HG02623 (cell line): ENCODE results near the gene FER.
"Not testable (repeated sequence)": the region's sequence is repeated elsewhere in the genome, so short reads cannot be mapped to it uniquely, and the experiment has no call there.

Source experiments
- ATAC-seq: cut with Tn5 transposase; IDR thresholded peaks from one replicate; pipeline ENCODE4 v1.9.1; 2021; ENCODE audit warnings: moderate library complexity; ENCODE audit not compliant: unreplicated experiment

Gene FER

GRCh38 chr5:108747111-108747773, 455 bp upstream of the FER start:
- no peak for ATAC-seq

- ATAC-seq, result peak; percentile 94
Observed at GRCh38 chr5:108748401-108749127, 867 bp downstream of the FER start.

- ATAC-seq, result peak; percentile 19
Observed at GRCh38 chr5:108749128-108749861, 1.6 kb downstream of the FER start.

- ATAC-seq, result no peak
Observed at GRCh38 chr5:108753331-108753730, 5.6 kb downstream of the FER start.

GRCh38 chr5:108753877-108754276, 6.2 kb downstream of the FER start:
- no peak for ATAC-seq

GRCh38 chr5:108760512-108760911, 12.8 kb downstream of the FER start:
- no peak for ATAC-seq

GRCh38 chr5:108762660-108763059, 15.0 kb downstream of the FER start:
- ATAC-seq, result no peak

- no peak for ATAC-seq
Observed at GRCh38 chr5:108763222-108763916, 15.7 kb downstream of the FER start.

GRCh38 chr5:108765647-108766046, 17.9 kb downstream of the FER start:
- ATAC-seq, result no peak

- ATAC-seq, result not testable (repeated sequence)
Observed at GRCh38 chr5:108766916-108767315, 19.2 kb downstream of the FER start.

GRCh38 chr5:108769352-108769751, 21.7 kb downstream of the FER start:
- peak; percentile 66 for ATAC-seq

- ATAC-seq, result no peak
Observed at GRCh38 chr5:108772626-108773025, 24.9 kb downstream of the FER start.

GRCh38 chr5:108773330-108773729, 25.6 kb downstream of the FER start:
- ATAC-seq, result no peak

- ATAC-seq, result not testable (repeated sequence)
Observed at GRCh38 chr5:108774079-108774478, 26.4 kb downstream of the FER start.

GRCh38 chr5:108777582-108777981, 29.9 kb downstream of the FER start:
- ATAC-seq, result not testable (repeated sequence)

GRCh38 chr5:108784577-108784976, 36.9 kb downstream of the FER start:
- ATAC-seq, result not testable (repeated sequence)

- no peak for ATAC-seq
Observed at GRCh38 chr5:108786806-108787483, 39.2 kb downstream of the FER start.

- ATAC-seq, result no peak
Observed at GRCh38 chr5:108788142-108788541, 40.4 kb downstream of the FER start.

- no peak for ATAC-seq
Observed at GRCh38 chr5:108793207-108793606, 45.5 kb downstream of the FER start.

GRCh38 chr5:108794349-108794748, 46.7 kb downstream of the FER start:
- not testable (repeated sequence) for ATAC-seq

GRCh38 chr5:108797396-108797795, 49.7 kb downstream of the FER start:
- no peak for ATAC-seq
